H1 (cell line): ENCODE data around the gene BCL2. TPM values are rescaled to one million over a fixed set of nuclear protein-coding genes. Genes with fewer than 3 reads are reported as not detected.

Experiments
- BCL11A ChIP-seq, 2 experiments: IDR thresholded peaks; one replicate each; pipeline ENCODE4 v1.6.1; 2011; ENCODE audit warnings: low read depth in 2 of 2, low read length in 2 of 2, mild to moderate bottlenecking in 2 of 2
- CHD1 ChIP-seq: IDR thresholded peaks from 2 replicates; pipeline ENCODE4 v1.6.1; 2012; ENCODE audit warnings: low read depth, low read length, improper control_type of control experiment
- CHD2 ChIP-seq: IDR thresholded peaks from 2 replicates; pipeline ENCODE4 v1.6.1; 2012; ENCODE audit warnings: low read length, improper control_type of control experiment
- HDAC2 ChIP-seq, 2 experiments: fragments of 300-600 bp in 1 of 2; sonication (generic) in 1 of 2; IDR thresholded peaks; 2 replicates each; pipeline ENCODE4 v1.6.1; 2011 to 2012; ENCODE audit warnings: low read depth in 2 of 2, low read length in 2 of 2, mild to moderate bottlenecking in 2 of 2, moderate library complexity in 2 of 2, borderline replicate concordance in 1 of 2, inconsistent platforms in 1 of 2
- JUN ChIP-seq: IDR thresholded peaks from 2 replicates; pipeline ENCODE4 v1.6.1; 2011; ENCODE audit warnings: low read depth, mild to moderate bottlenecking, improper control_type of control experiment, low read length
- PHF8 ChIP-seq: fragments of 200-600 bp; sonication (generic); conservative IDR thresholded peaks from 2 replicates; pipeline ENCODE4 v1.7.1; 2012; ENCODE audit warnings: low read depth, mild to moderate bottlenecking, inconsistent platforms, low read length, moderate library complexity
- RNF2 ChIP-seq: fragments of 200-900, 300-1000 bp; sonication (generic); IDR thresholded peaks from 2 replicates; pipeline ENCODE4 v1.7.1; 2016; ENCODE audit warnings: borderline replicate concordance, low read depth, mild to moderate bottlenecking, antibody characterized with exemption, low read length; ENCODE audit not compliant: poor library complexity, severe bottlenecking; ENCODE audit errors: missing control alignments
- SP2 ChIP-seq: IDR thresholded peaks from 2 replicates; pipeline ENCODE4 v1.6.1; 2012; ENCODE audit warnings: mild to moderate bottlenecking, low read length, inconsistent platforms
- SUZ12 ChIP-seq: fragments of 200-600 bp; sonication (generic); IDR thresholded peaks from 2 replicates; pipeline ENCODE4 v1.6.1; 2012; ENCODE audit warnings: mild to moderate bottlenecking, inconsistent platforms, low read length, moderate library complexity, mixed read lengths
- TBP ChIP-seq: IDR thresholded peaks from 2 replicates; pipeline ENCODE4 v1.6.1; 2011; ENCODE audit warnings: low read depth, low read length, improper control_type of control experiment
- ZNF274 ChIP-seq: IDR thresholded peaks from 2 replicates; pipeline ENCODE4 v1.7.0; 2012; ENCODE audit warnings: low read length, borderline replicate concordance; ENCODE audit errors: extremely low read depth
- polyA plus RNA-seq, 7 experiments: library from polyadenylated mRNA; depleted of rRNA in 3 of 7; stranded (reverse) in 5 of 7; unstranded in 2 of 7; fragments of >200 nt in 5 of 7; fragments of 200-250 nt in 2 of 7; gene quantifications; 1 replicate in 5 of 7; 2 replicates in 1 of 7; 4 replicates in 1 of 7; pipeline versions ENCODE4 v1.2.1 to v1.2.3, GENCODE V29; 2011 to 2013; ENCODE audit warnings: missing spikeins in 2 of 7, mixed read lengths in 2 of 7
- total RNA-seq: library from RNA; stranded (reverse); fragmentation: NEBNext Ultra II Directional; extraction: Animal tissue kit (Norgen Biotek cat#: 25700); gene quantifications from 2 replicates; pipeline ENCODE4 v1.2.1, GENCODE V29; 2021
- TF ChIP-seq, protein P1 (sequence below): IDR thresholded peaks from 2 replicates; pipeline ENCODE4 v1.6.1; 2012; ENCODE audit warnings: inconsistent platforms

Gene BCL2
- total and polyA plus RNA-seq, 2 of the 8 experiments (the other 6 are each of a cell fraction or from before 2014, with no cell fraction given) = 0.59 to 4.5 TPM

DNA sequence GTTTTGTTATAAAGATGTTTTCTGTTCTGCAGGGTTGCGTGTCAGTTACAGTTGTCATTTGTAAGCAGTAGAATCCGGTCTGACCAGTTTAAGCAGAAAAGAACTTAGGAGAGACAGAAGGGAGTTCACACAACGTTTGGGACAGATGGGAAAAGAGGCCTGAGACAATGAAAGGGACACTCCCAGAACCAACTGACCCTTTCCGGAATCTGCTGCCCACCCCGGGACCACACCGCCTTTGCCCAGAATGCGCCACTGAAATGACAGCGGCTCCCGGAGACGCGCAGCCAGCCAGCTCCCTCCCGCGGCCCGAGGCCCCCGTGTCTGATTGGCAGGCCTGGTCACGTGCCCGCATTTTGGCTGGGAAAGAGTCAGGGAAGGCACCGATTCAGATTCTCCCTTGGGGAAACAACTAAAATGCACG is 244.6 kb downstream of the BCL2 start (continued):
- TF ChIP-seq RNF2 (no peak), BCL11A (IDR thresholded peaks at IDR 0.05; ENCODE audit: low read depth in 2 of 2, low read length in 2 of 2) (no peak), ZNF274 (no peak), SUZ12 (no peak), JUN (0 out of 2 replicates have a peak, but pooled peaks have one; percentile 8), TBP (no peak), SP2 (no peak), PHF8 (no peak), CHD1 (no peak), CHD2 (peak; percentile 72), HDAC2 (IDR thresholded peaks at IDR 0.05; ENCODE audit: borderline replicate concordance in 1 of 2, low read depth in 2 of 2, low read length in 2 of 2) (no peak)
- TF ChIP-seq, protein P1, sequence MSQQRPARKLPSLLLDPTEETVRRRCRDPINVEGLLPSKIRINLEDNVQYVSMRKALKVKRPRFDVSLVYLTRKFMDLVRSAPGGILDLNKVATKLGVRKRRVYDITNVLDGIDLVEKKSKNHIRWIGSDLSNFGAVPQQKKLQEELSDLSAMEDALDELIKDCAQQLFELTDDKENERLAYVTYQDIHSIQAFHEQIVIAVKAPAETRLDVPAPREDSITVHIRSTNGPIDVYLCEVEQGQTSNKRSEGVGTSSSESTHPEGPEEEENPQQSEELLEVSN = peak; percentile 70
